NCI-H345 treated with DMSO at 0.1 percent for 48 hours (cell line): Measurements from ENCODE around the gene TRRAP.

Source experiments
- DNase-seq: peaks from one replicate; lab custom pipeline; 2025; ENCODE audit not compliant: unreplicated experiment; lab: John Stamatoyannopoulos, UW

The TRRAP gene

GRCh38 chr7:98899816-98900215, 21.5 kb downstream of the TRRAP start:
- DNase-seq = no peak

- DNase-seq = no peak
These were observed 22.5 kb downstream of the TRRAP start for GRCh38 chr7:98900815-98901214.

GRCh38 chr7:98902523-98902922, 24.2 kb downstream of the TRRAP start:
- DNase-seq = no peak

GRCh38 chr7:98903246-98903645, 24.9 kb downstream of the TRRAP start:
- DNase-seq = no peak

- DNase-seq = no peak
These were observed 29.2 kb downstream of the TRRAP start for GRCh38 chr7:98907570-98907969.

- DNase-seq = no peak
These were observed 30.3 kb downstream of the TRRAP start for GRCh38 chr7:98908585-98908984.

- DNase-seq = no peak
These were observed 31.2 kb downstream of the TRRAP start for GRCh38 chr7:98909487-98909886.

GRCh38 chr7:98910427-98910826, 32.1 kb downstream of the TRRAP start:
- DNase-seq = no peak

- DNase-seq = no peak
These were observed 33.6 kb downstream of the TRRAP start for GRCh38 chr7:98911916-98912315.

- DNase-seq = no peak
These were observed 34.7 kb downstream of the TRRAP start for GRCh38 chr7:98913026-98913425.

GRCh38 chr7:98913612-98914011, 35.3 kb downstream of the TRRAP start:
- no peak for DNase-seq

- no peak for DNase-seq
These were observed 39.0 kb downstream of the TRRAP start for GRCh38 chr7:98917331-98917730.

- DNase-seq = no peak
These were observed 43.5 kb downstream of the TRRAP start for GRCh38 chr7:98921608-98922372.

GRCh38 chr7:98922392-98923187, 44.3 kb downstream of the TRRAP start:
- DNase-seq = no peak

GRCh38 chr7:98923512-98923911, 45.2 kb downstream of the TRRAP start:
- no peak for DNase-seq

GRCh38 chr7:98927125-98927524, 48.8 kb downstream of the TRRAP start:
- no peak for DNase-seq

- DNase-seq = no peak
These were observed 52.1 kb downstream of the TRRAP start for GRCh38 chr7:98930464-98930863.

- DNase-seq = no peak
These were observed 52.6 kb downstream of the TRRAP start for GRCh38 chr7:98930921-98931320.

GRCh38 chr7:98933321-98933720, 55.0 kb downstream of the TRRAP start:
- DNase-seq = no peak

GRCh38 chr7:98934267-98934666, 55.9 kb downstream of the TRRAP start:
- no peak for DNase-seq

- no peak for DNase-seq
These were observed 57.5 kb downstream of the TRRAP start for GRCh38 chr7:98935811-98936210.

GRCh38 chr7:98943336-98943735, 65.0 kb downstream of the TRRAP start:
- no peak for DNase-seq
